ENCODE data around the gene EZH1.

Gene EZH1

DNA sequence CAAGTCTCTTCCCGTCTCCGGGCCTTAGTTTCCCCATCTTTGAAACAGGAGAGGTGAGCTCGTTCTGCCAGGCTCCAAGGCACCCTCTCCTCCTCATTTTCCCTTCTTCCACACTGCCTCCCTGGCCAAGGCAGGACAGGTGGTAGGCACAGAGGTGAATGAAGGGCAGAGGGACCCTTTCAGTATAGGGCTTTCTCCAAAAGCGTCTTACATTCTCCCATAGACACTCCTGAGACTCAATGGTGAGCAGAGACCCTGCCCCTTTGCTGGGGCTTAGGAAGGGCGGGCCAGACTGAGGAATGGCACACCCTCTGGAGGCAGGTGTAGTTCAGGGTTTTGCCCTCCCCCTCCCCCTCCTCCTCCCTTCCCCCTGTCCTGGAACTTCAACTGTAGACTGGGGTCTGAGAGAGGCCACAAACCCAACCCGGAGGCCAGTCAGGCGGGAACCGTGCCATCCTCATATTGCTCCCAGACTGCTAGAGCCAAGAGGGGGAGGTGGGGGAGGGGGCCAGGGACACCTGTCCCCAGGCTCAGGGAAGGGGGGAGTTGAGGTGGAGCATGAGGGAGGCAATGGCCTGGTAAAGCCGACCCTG, 70.0 kb downstream of the EZH1 start:
- Histone ChIP-seq H3K27ac (ENCODE audit: low read depth, low read length) (no peak overlapping the region), H2AFZ (ENCODE audit: insufficient read depth, low read length, poor library complexity) (no peak overlapping the region), H4K12ac (ENCODE audit: low read depth, low read length) (no peak overlapping the region), H3K36me3 (ENCODE audit: control insufficient read depth in 1 of 2, insufficient read depth in 2 of 2, low read length in 2 of 2) (peaks cover 17 to 19% of the 10 kb centered on the region in 2 experiments), H3K4me2 (ENCODE audit: low read length) (peak overlapping the region; percentile 93), H2AK5ac (ENCODE audit: low read length) (no peak overlapping the region), H3K4me3 (ENCODE audit: low read depth, low read length) (no peak overlapping the region), H3K4me1 (ENCODE audit: control insufficient read depth in 1 of 2, insufficient read depth in 2 of 2, low read length in 2 of 2) (peaks cover 34 to 43% of the 10 kb centered on the region in 2 experiments), H3K4ac (ENCODE audit: low read depth, low read length) (no peak overlapping the region), H2BK120ac (ENCODE audit: insufficient read depth, low read length, poor library complexity) (no peak overlapping the region), H3K79me1 (ENCODE audit: low read length) (peaks cover 27% of the 10 kb centered on the region), H3K18ac (ENCODE audit: low read length) (no peak overlapping the region), H3K27me3 (ENCODE audit: insufficient read depth, low read length) (peaks cover 7% of the 10 kb centered on the region), H3K9me3 (ENCODE audit: insufficient read depth, low read depth, low read length) (peaks cover 5% of the 10 kb centered on the region), H4K91ac (ENCODE audit: low read depth, low read length) (no peak overlapping the region), H3K79me2 (ENCODE audit: control insufficient read depth, insufficient read depth, low read length, poor library complexity) (peaks cover 9% of the 10 kb centered on the region), H4K8ac (ENCODE audit: low read depth, low read length) (no peak overlapping the region), H2BK5ac (ENCODE audit: low read depth, low read length, poor library complexity) (no peak overlapping the region), H2BK12ac (ENCODE audit: low read length) (no peak overlapping the region), H3K9ac (ENCODE audit: low read length) (no peak overlapping the region), H3K14ac (ENCODE audit: low read length) (no peak overlapping the region), H3K23ac (ENCODE audit: low read length) (no peak overlapping the region)
- no peak for DNase-seq
- WGBS (ENCODE audit: extremely low coverage, insufficient coverage, insufficient read length) = no CpG with 5 or more reads among the region's 9 CpGs

DNA sequence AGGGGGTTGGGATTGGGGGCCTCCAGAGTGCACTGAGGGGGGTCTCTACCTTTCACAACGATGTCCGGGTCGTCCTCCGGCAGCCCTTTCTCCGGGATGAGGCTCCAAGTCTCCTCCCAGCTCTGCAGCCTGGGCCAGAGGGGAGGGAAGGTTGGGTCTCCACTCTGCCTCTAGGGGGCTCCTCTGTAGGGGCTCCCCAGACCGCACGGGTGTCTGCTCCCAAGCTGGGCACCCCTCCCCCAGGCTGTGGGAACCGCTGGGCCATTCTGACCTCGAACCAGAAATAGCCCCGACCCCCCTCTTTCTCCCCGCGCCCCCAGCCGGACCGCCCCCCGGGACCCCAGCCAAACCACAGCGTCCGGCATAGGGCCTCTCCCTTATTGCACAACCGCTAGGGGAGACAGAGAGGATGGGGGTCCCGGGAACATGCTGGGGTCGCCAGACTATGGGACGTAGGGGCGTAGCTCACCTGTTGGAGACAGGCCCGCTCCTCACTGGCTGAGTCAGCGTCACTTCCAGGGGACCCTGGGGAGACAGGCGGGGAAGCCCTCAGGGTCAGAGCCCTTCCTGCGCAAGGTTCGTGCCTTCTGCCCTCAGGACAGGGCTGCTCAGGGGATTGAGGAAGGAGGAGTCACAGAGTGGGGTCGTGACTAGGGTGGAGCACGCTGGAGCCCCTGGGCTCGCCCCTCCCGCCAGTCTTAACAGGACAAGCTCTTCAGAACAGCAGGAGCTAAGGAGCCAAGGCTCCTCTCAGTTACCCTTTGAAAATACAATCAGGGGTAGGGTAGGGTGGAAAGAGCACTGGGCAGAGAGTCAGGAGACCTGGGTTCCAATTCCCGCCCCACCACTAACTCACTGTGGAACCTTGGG, 70.7 kb downstream of the EZH1 start:
- no peak overlapping the region for H2AK5ac ChIP-seq (ENCODE audit: low read length)
- no CpG with 5 or more reads among the region's 32 CpGs for WGBS (ENCODE audit: extremely low coverage, insufficient coverage, insufficient read length)

DNA sequence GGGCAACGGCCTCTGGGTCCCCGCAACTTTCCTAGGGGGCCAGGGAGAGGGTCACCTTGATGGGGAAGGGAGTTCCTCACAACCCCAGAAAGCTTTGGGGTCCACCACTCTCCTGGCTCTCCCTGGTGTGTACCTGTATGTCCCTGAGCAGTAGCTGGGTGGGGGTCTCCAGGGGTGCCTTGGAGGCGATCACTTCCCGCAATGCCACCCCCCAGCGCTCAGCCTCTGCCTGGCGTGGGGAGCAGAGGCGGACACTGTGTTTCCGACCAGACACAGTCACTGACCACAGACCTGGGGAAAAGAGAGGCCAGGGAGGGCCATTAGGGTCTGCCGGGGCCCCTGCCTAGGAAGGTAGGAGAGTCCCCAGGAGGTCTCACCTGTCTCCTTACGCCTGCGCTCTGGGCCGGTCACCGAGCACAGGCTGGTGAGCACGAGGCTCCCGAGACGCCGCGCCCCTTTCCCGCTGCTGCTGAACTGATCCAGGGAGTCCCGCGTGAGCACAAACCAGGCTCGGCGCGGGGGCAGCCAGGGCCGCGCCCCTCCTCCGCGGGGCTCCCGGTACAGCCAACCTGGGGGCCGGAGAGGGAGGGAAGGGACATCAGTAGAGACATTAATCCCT, 71.5 kb downstream of the EZH1 start:
- WGBS (ENCODE audit: extremely low coverage, insufficient coverage, insufficient read length) = no CpG with 5 or more reads among the region's 30 CpGs
- H2BK12ac ChIP-seq (ENCODE audit: low read length) = no peak overlapping the region
- no peak for DNase-seq
- peaks cover 5% of the 10 kb centered on the region for H3K9me3 ChIP-seq (ENCODE audit: insufficient read depth, low read depth, low read length)
- peaks cover 17 to 19% of the 10 kb centered on the region in 2 experiments for H3K36me3 ChIP-seq (ENCODE audit: control insufficient read depth in 1 of 2, insufficient read depth in 2 of 2, low read length in 2 of 2)
- peaks cover 7% of the 10 kb centered on the region for H3K27me3 ChIP-seq (ENCODE audit: insufficient read depth, low read length)
- H2AK5ac ChIP-seq (ENCODE audit: low read length) = no peak overlapping the region
- H3K79me2 ChIP-seq (ENCODE audit: control insufficient read depth, insufficient read depth, low read length, poor library complexity) = peaks cover 6% of the 10 kb centered on the region
- H2BK5ac ChIP-seq (ENCODE audit: low read depth, low read length, poor library complexity) = no peak overlapping the region
- no peak overlapping the region for H3K4me2 ChIP-seq (ENCODE audit: low read length)
- no peak overlapping the region for H3K18ac ChIP-seq (ENCODE audit: low read length)
- no peak overlapping the region for H3K4me3 ChIP-seq (ENCODE audit: low read depth, low read length)
- H3K4me1 ChIP-seq (ENCODE audit: control insufficient read depth in 1 of 2, insufficient read depth in 2 of 2, low read length in 2 of 2) = peaks cover 31 to 44% of the 10 kb centered on the region in 2 experiments
- no peak overlapping the region for H3K9ac ChIP-seq (ENCODE audit: low read length)
- H4K91ac ChIP-seq (ENCODE audit: low read depth, low read length) = no peak overlapping the region
- H3K23ac ChIP-seq (ENCODE audit: low read length) = no peak overlapping the region
- H4K12ac ChIP-seq (ENCODE audit: low read depth, low read length) = no peak overlapping the region
- H3K27ac ChIP-seq (ENCODE audit: low read depth, low read length) = no peak overlapping the region
- no peak overlapping the region for H3K4ac ChIP-seq (ENCODE audit: low read depth, low read length)
- H3K14ac ChIP-seq (ENCODE audit: low read length) = no peak overlapping the region
- H2BK120ac ChIP-seq (ENCODE audit: insufficient read depth, low read length, poor library complexity) = no peak overlapping the region
- peaks cover 17% of the 10 kb centered on the region for H3K79me1 ChIP-seq (ENCODE audit: low read length)
- H4K8ac ChIP-seq (ENCODE audit: low read depth, low read length) = no peak overlapping the region
- no peak overlapping the region for H2AFZ ChIP-seq (ENCODE audit: insufficient read depth, low read length, poor library complexity)

More for the DNA sequence above, 70.7 kb downstream of the EZH1 start:
- Histone ChIP-seq H4K8ac (ENCODE audit: low read depth, low read length) (no peak overlapping the region), H2BK120ac (ENCODE audit: insufficient read depth, low read length, poor library complexity) (no peak overlapping the region), H3K9me3 (ENCODE audit: insufficient read depth, low read depth, low read length) (peaks cover 5% of the 10 kb centered on the region), H3K9ac (ENCODE audit: low read length) (no peak overlapping the region), H3K4me3 (ENCODE audit: low read depth, low read length) (no peak overlapping the region), H3K14ac (ENCODE audit: low read length) (no peak overlapping the region), H3K36me3 (ENCODE audit: control insufficient read depth in 1 of 2, insufficient read depth in 2 of 2, low read length in 2 of 2) (peaks cover 17 to 19% of the 10 kb centered on the region in 2 experiments), H2AFZ (ENCODE audit: insufficient read depth, low read length, poor library complexity) (no peak overlapping the region), H3K4me2 (ENCODE audit: low read length) (peak overlapping the region; percentile 27), H4K12ac (ENCODE audit: low read depth, low read length) (no peak overlapping the region), H2BK5ac (ENCODE audit: low read depth, low read length, poor library complexity) (no peak overlapping the region), H4K91ac (ENCODE audit: low read depth, low read length) (no peak overlapping the region), H3K18ac (ENCODE audit: low read length) (no peak overlapping the region), H3K4ac (ENCODE audit: low read depth, low read length) (no peak overlapping the region), H3K79me1 (ENCODE audit: low read length) (peaks cover 21% of the 10 kb centered on the region), H2BK12ac (ENCODE audit: low read length) (no peak overlapping the region), H3K27ac (ENCODE audit: low read depth, low read length) (no peak overlapping the region), H3K23ac (ENCODE audit: low read length) (no peak overlapping the region), H3K27me3 (ENCODE audit: insufficient read depth, low read length) (peaks cover 7% of the 10 kb centered on the region), H3K79me2 (ENCODE audit: control insufficient read depth, insufficient read depth, low read length, poor library complexity) (peaks cover 6% of the 10 kb centered on the region), H3K4me1 (ENCODE audit: control insufficient read depth in 1 of 2, insufficient read depth in 2 of 2, low read length in 2 of 2) (peaks cover 34 to 44% of the 10 kb centered on the region in 2 experiments)
- peak in 1 of 2 donors; percentile 15 for DNase-seq

DNA sequence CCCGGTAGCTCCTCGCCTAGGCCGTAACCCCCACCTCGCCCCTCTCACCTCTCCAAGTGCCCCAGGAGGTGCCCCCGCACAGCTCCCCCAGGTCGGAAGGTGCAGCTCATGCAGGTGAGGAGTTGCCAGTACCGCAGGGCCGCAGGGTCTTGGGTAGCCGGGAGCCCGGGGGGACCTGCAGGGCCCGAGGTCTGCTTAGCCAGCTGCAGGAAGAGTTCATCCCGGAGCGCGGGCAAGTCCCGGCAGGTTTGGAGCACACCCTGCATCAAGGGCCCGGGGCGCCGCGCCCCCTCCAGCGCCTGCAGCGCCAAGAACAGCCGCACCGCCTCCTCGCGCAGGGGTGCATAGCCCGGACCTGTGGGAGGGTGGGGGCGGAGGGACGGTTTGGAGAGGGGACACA, 72.8 kb downstream of the EZH1 start:
- no CpG with 5 or more reads among the region's 28 CpGs for WGBS (ENCODE audit: extremely low coverage, insufficient coverage, insufficient read length)
- no peak overlapping the region for H2BK5ac ChIP-seq (ENCODE audit: low read depth, low read length, poor library complexity)

More for the DNA sequence above, 72.8 kb downstream of the EZH1 start:
- Histone ChIP-seq H3K9me3 (ENCODE audit: insufficient read depth, low read depth, low read length) (peaks cover 5% of the 10 kb centered on the region), H2AK5ac (ENCODE audit: low read length) (no peak overlapping the region), H3K4me1 (ENCODE audit: control insufficient read depth in 1 of 2, insufficient read depth in 2 of 2, low read length in 2 of 2) (peaks cover 33 to 48% of the 10 kb centered on the region in 2 experiments), H4K12ac (ENCODE audit: low read depth, low read length) (no peak overlapping the region), H4K8ac (ENCODE audit: low read depth, low read length) (no peak overlapping the region), H3K4me2 (ENCODE audit: low read length) (no peak overlapping the region), H2BK12ac (ENCODE audit: low read length) (no peak overlapping the region), H3K79me1 (ENCODE audit: low read length) (peaks cover 7% of the 10 kb centered on the region), H3K27ac (ENCODE audit: low read depth, low read length) (no peak overlapping the region), H2AFZ (ENCODE audit: insufficient read depth, low read length, poor library complexity) (no peak overlapping the region), H3K14ac (ENCODE audit: low read length) (no peak overlapping the region), H3K4ac (ENCODE audit: low read depth, low read length) (no peak overlapping the region), H2BK120ac (ENCODE audit: insufficient read depth, low read length, poor library complexity) (no peak overlapping the region), H3K18ac (ENCODE audit: low read length) (no peak overlapping the region), H3K4me3 (ENCODE audit: low read depth, low read length) (no peak overlapping the region), H3K36me3 (ENCODE audit: control insufficient read depth in 1 of 2, insufficient read depth in 2 of 2, low read length in 2 of 2) (peaks cover 26% of the 10 kb centered on the region in 2 experiments), H3K23ac (ENCODE audit: low read length) (no peak overlapping the region), H3K9ac (ENCODE audit: low read length) (no peak overlapping the region), H3K27me3 (ENCODE audit: insufficient read depth, low read length) (peaks cover 7% of the 10 kb centered on the region), H4K91ac (ENCODE audit: low read depth, low read length) (no peak overlapping the region), H3K79me2 (ENCODE audit: control insufficient read depth, insufficient read depth, low read length, poor library complexity) (peaks cover 4% of the 10 kb centered on the region)
- DNase-seq = no peak

Data from trophoblast cell (in vitro differentiated cells and primary cell).